ENCODE measurements around the gene MAST2. TPM values are rescaled to one million over a fixed set of nuclear protein-coding genes. Genes with fewer than 3 reads are reported as not detected.
A peak's percentile ranks its signal among the peaks of the same experiment; 100 is the strongest.
"Not testable (repeated sequence)": the region's sequence is repeated elsewhere in the genome, so short reads cannot be mapped to it uniquely, and the experiment has no call there.

The MAST2 gene
- total RNA-seq, 6 experiments from 2014 or later, result 27.8 to 40.7 (median 29.7) TPM

- TF ChIP-seq, protein P1, sequence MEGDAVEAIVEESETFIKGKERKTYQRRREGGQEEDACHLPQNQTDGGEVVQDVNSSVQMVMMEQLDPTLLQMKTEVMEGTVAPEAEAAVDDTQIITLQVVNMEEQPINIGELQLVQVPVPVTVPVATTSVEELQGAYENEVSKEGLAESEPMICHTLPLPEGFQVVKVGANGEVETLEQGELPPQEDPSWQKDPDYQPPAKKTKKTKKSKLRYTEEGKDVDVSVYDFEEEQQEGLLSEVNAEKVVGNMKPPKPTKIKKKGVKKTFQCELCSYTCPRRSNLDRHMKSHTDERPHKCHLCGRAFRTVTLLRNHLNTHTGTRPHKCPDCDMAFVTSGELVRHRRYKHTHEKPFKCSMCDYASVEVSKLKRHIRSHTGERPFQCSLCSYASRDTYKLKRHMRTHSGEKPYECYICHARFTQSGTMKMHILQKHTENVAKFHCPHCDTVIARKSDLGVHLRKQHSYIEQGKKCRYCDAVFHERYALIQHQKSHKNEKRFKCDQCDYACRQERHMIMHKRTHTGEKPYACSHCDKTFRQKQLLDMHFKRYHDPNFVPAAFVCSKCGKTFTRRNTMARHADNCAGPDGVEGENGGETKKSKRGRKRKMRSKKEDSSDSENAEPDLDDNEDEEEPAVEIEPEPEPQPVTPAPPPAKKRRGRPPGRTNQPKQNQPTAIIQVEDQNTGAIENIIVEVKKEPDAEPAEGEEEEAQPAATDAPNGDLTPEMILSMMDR (IDR thresholded peaks at IDR 0.05), result peak; percentile 60
- DNase-seq, result no peak
- H3K4me1 Mint-ChIP-seq (ENCODE audit: low read depth), result peaks cover 43% of the 10 kb centered on the region
- peaks cover 2% of the 10 kb centered on the region; the same call in 1 of the 2 replicates for H3K36me3 Mint-ChIP-seq (ENCODE audit: low read depth)
- no peaks in the 10 kb centered on the region for H3K9me3 Mint-ChIP-seq
- H3K4me3 Mint-ChIP-seq, result no peak overlapping the region
- no peaks in the 10 kb centered on the region; the same call in 1 of the 2 replicates for H3K27me3 Mint-ChIP-seq (ENCODE audit: insufficient read depth)
- peak overlapping the region; percentile 6; the same call in 1 of the 2 replicates for H3K27ac Mint-ChIP-seq
Measured at GRCh38 chr1:45843474-45843905, 40.1 kb downstream of the MAST2 start.

DNA sequence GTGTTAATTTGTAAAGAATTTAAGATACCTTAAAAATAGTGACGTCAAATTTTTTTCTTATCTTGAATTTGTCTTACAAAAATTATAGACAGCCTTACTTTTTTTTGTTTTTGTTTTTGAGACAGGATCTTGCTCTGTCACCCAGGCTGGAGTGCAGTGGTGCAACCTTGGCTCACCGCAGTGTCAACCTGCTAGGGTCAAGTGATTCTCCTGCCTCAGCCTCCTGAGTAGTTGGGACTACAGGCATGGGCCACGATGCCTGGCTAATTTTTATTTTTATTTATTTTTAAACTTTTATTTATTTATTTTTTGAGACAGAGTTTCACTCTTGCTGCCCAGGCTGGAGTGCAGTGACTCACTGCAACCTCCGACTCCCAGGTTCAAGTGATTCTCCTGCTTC is 40.6 kb downstream of the MAST2 start:
- peaks cover 48% of the 10 kb centered on the region for H3K4me1 Mint-ChIP-seq (ENCODE audit: low read depth)
- not testable (repeated sequence) for H3K4me3 Mint-ChIP-seq; H3K9me3 Mint-ChIP-seq; H3K27ac Mint-ChIP-seq; H3K36me3 Mint-ChIP-seq (ENCODE audit: low read depth); DNase-seq; H3K27me3 Mint-ChIP-seq (ENCODE audit: insufficient read depth)

- peaks cover 21% of the 10 kb centered on the region for H3K9me3 Mint-ChIP-seq
- H3K4me1 Mint-ChIP-seq (ENCODE audit: low read depth), result peaks cover 55% of the 10 kb centered on the region
- TF ChIP-seq, protein P1 (IDR thresholded peaks at IDR 0.05), result no peak
- H3K4me3 Mint-ChIP-seq, result peak overlapping the region; percentile 48
- H3K27ac Mint-ChIP-seq, result peak overlapping the region; percentile 73
- H3K27me3 Mint-ChIP-seq (ENCODE audit: insufficient read depth), result peaks cover 2% of the 10 kb centered on the region
- peaks cover 26% of the 10 kb centered on the region for H3K36me3 Mint-ChIP-seq (ENCODE audit: low read depth)
- peak; percentile 31 for DNase-seq
Measured at GRCh38 chr1:45846931-45847330, 43.5 kb downstream of the MAST2 start.

DNA sequence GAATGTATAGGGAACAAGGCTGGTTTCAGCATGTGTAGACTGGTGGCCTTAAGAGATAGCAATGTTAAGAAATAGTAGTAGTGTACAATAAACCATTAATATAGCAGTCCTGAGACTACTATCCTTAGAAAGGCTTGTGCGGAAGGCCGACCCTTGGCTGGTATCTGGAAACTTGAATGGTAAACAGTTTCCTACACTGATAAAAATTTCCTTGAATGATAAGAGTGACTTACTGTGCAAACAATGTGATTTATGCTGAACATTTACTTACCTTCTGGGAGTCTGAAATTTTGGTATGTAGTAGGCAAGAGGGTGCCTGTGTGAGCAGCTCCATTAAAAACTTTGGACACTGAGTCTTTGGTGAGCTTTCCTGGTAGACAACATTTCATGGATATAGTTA is 44.7 kb downstream of the MAST2 start:
- Mint-ChIP-seq H3K4me1 (ENCODE audit: low read depth) (peaks cover 51% of the 10 kb centered on the region), H3K4me3 (no peak overlapping the region), H3K27me3 (ENCODE audit: insufficient read depth) (peaks cover 2% of the 10 kb centered on the region), H3K36me3 (ENCODE audit: low read depth) (peaks cover 26% of the 10 kb centered on the region), H3K9me3 (peaks cover 21% of the 10 kb centered on the region), H3K27ac (no peak overlapping the region)
- TF ChIP-seq, protein P1 (IDR thresholded peaks at IDR 0.05), result no peak
- no peak for DNase-seq

DNA sequence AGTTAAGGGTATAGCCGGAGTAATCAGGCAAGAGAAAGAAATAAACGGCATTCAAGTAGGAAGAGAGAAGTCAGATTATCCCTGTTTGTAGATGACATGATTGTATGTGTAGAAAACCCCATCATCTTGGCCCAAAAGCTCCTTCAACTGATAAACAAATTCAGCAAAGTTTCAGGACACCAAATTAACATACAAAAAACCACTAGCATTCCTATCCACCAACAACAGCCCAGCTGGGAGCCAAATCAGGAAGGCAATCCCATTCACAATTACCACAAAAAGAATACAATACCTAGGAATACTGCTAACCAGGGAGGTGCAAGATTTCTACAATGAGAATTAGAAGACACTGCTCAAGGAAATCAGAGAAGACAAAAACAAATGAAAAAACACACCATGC is 45.3 kb downstream of the MAST2 start:
- no peak overlapping the region for H3K4me3 Mint-ChIP-seq
- TF ChIP-seq, protein P1 (IDR thresholded peaks at IDR 0.05), result no peak
- peaks cover 2% of the 10 kb centered on the region for H3K27me3 Mint-ChIP-seq (ENCODE audit: insufficient read depth)

DNA sequence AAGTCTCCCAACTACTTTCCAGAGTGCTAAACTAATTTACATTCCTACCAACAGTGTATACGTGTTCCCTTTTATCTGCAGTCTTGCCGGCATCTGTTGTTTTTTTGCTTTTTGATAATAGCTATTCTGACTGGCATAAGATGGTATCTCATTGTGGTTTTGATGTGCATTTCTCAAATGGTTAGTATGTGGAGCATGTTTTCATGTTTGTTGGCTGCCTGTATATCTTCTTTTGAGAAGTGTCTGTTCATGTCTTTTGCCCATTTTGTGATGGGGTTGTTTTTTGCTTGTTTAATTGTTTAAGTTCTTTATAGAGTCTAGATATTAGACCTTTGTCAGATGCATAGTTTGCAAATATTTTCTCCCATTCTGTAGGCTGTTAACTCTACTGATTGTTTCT is 46.6 kb downstream of the MAST2 start:
- Mint-ChIP-seq H3K27me3 (ENCODE audit: insufficient read depth) (peaks cover 2% of the 10 kb centered on the region), H3K4me1 (ENCODE audit: low read depth) (peaks cover 44% of the 10 kb centered on the region), H3K9me3 (peaks cover 21% of the 10 kb centered on the region), H3K36me3 (ENCODE audit: low read depth) (peaks cover 26% of the 10 kb centered on the region), H3K4me3 (no peak overlapping the region), H3K27ac (no peak overlapping the region)
- TF ChIP-seq, protein P1 (IDR thresholded peaks at IDR 0.05), result no peak
- no peak for DNase-seq

More for the DNA sequence above, 45.3 kb downstream of the MAST2 start:
- Mint-ChIP-seq H3K27ac (no peak overlapping the region), H3K36me3 (ENCODE audit: low read depth) (peaks cover 26% of the 10 kb centered on the region), H3K4me1 (ENCODE audit: low read depth) (peaks cover 45% of the 10 kb centered on the region), H3K9me3 (peaks cover 21% of the 10 kb centered on the region)
- no peak for DNase-seq

Measured in HFFc6 (cell line).